ENCODE data around the gene SMPD4.
"Not testable (repeated sequence)": the region's sequence is repeated elsewhere in the genome, so short reads cannot be mapped to it uniquely, and the experiment has no call there.

The SMPD4 gene

GRCh38 chr2:130181325-130181879 lies at the start of gene SMPD4:
Gene SMPD4 (minus strand): TSS chr2:130181602. CDS start chr2:130176592, 5,010 bp downstream.
- peak; percentile 90 for DNase-seq

DNA sequence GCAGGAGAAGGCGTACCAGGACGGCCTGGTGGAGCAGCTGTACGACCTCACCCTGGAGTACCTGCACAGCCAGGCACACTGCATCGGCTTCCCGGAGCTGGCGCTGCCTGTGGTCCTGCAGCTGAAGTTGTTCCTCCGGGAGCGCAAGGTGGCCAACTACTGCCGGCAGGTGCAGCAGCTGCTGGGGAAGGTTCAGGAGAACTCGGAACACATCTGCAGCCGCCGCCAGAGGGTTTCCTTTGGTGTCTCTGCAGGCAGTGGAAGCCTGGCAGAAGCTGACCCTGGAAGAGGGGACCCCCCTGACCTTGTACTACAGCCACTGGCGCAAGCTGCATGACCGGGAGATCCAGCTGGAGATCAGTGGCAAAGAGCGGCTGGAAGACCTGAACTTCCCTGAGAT lies 49.5 kb upstream of the SMPD4 start:
- not testable (repeated sequence) for DNase-seq

- not testable (repeated sequence) for DNase-seq
Observed at GRCh38 chr2:130230376-130230775, 49.0 kb upstream of the SMPD4 start.

GRCh38 chr2:130229161-130229510 lies 47.7 kb upstream of the SMPD4 start:
- not testable (repeated sequence) for DNase-seq

DNA sequence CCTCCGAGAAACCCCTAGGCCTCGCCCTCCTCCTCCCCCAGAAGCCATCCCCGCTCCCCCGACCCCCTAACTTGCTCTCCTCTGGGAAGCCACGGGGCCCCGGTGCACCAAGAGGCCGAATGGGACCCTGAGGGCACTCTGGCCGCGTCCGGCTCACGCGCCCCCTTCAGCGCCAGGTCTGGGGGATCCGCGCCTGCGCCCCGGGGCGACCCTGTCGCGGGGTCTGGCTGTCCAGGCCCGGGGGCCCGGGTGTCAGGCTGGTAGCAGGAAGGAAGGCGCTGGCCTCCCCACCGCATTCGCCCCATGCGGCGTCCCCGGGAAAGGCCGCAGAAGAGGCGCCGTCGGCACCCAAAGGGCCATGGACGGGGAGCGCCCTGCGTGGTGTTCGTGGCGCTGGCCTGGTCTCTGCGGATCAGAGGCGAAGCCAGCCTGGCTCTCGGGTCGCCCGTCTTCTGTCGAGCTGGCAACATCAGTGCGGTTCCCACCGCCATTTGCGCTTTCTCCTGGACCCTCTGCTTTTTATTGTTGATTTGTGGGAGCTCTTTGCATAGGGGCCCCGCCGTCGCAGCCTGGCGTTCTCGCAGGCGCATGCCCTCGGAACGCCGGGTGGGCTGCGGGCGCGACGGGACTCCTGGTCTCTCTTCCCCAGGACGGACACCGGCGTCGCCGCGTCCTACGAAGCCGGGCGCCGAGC lies 47.2 kb upstream of the SMPD4 start:
- not testable (repeated sequence) for DNase-seq

DNA sequence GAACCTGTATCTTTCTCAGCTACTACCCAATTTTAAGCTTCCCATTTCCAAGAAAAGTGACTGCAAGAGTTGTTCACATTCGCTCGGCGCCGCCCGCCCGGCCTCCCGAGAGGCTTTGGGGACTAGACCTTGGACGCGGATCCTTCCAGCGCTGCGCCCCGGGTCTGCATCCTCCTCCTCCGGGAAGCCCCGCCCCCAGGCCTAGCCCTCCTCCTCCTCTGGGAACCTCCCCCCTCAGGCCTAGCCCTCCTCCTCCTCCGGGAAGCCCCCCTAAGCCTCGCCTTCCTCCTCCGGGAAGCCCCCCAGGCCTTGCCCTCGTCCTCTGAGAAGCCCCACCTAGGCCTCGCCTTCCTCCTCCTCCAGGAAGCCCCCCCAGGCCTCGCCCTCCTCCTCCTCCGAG lies 46.6 kb upstream of the SMPD4 start:
- not testable (repeated sequence) for DNase-seq

DNA sequence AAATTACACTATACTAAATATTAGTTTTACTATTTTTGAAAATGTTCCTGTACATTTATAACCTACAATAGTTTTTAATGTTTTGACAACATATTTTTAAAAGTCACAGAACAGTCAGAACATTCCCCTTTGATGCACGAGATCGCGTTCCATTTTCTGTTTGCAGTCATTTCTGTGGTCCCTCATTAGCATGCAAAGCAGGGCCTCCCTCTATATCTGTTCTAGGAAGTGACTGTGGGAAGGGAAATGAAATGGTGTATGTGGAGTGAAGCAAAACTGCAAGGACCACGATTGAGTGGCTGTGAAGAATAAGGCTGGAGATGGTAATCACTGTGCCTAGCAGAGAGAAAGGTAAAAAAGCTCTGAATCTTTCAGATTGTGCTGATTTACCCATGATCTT lies 41.1 kb upstream of the SMPD4 start:
- DNase-seq = not testable (repeated sequence)

GRCh38 chr2:130220505-130220904 lies 39.1 kb upstream of the SMPD4 start:
- not testable (repeated sequence) for DNase-seq

DNA sequence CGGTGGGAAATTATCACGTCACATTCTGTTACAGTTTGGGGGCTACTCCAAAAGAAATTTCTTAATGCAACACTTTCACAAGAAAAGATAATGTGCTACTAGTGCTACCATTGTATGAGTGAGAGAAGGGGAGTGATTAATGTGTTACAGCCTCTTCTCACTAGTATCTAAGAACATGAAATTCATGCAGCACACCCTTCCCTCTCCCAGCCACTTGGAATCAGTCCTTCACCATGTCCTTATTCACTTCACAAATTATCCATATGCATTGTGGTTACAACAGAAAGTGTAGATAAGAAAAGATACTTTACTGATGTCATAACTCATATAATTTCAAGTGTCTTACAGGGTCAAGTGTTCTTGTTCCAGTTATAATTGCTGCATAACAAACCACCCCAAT lies 37.7 kb upstream of the SMPD4 start:
- DNase-seq = not testable (repeated sequence)

GRCh38 chr2:130207051-130207450 lies 25.6 kb upstream of the SMPD4 start:
- not testable (repeated sequence) for DNase-seq

- DNase-seq = not testable (repeated sequence)
Observed at GRCh38 chr2:130203150-130203549, 21.7 kb upstream of the SMPD4 start.

GRCh38 chr2:130202518-130202917 lies 21.1 kb upstream of the SMPD4 start:
- not testable (repeated sequence) for DNase-seq

GRCh38 chr2:130198343-130198742 lies 16.9 kb upstream of the SMPD4 start, which contains the start of gene TUBA3E:
Gene TUBA3E (minus strand): TSS chr2:130198439. CDS start chr2:130198360, 79 bp downstream.
- no peak for DNase-seq

GRCh38 chr2:130196052-130196451 lies 14.7 kb upstream of the SMPD4 start:
- not testable (repeated sequence) for DNase-seq

GRCh38 chr2:130195089-130195635 lies 13.8 kb upstream of the SMPD4 start:
- DNase-seq = not testable (repeated sequence)

DNA sequence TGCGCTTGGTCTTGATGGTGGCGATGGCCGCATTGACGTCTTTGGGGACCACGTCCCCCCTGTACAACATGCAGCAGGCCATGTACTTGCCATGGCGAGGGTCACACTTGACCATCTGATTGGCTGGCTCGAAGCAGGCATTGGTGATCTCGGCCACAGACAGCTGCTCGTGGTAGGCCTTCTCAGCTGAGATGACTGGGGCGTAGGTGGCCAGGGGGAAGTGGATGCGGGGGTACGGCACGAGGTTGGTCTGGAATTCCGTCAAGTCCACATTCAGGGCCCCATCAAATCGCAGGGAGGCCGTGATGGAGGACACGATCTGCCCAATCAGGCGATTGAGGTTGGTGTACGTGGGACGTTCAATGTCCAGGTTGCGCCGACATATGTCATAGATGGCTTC lies 12.4 kb upstream of the SMPD4 start:
- DNase-seq = not testable (repeated sequence)

DNA sequence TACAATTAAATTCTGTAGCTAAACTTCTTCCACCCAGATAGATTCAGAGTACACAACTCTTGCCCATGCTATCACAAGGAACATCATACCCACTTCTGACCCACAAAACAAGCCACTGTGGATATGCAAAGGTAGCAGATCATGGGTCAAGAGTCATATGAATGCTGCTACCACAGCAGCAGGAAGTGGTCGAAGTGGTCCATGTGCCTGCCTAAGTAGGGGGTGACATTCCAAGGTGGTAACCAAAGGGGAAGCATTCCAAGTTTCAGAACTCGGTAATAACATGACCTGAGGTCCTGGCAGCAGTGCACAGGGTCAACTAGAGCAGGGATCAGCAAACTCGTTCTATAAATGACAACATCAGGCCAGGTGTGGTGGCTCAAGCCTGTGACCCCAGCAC lies 11.0 kb upstream of the SMPD4 start:
- DNase-seq = not testable (repeated sequence)

DNA sequence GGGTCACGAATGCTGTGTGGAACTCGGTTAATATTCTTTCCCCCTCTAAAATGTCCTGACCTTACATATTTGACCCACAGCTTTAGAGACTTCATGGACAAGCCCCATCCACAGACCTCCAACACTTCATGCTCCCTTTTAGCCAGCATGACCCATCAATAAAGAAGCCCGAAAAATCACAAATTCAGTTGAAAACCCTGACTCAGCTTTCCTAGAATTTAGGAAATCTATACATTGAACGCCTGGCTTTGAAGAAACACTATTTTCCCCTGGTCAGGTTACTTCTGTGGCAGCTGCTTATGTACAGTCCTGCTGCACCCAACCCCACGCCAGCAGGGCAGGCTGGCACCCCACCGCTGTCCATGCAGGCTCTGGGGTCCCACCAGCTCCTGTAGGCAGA lies 9.9 kb upstream of the SMPD4 start:
- not testable (repeated sequence) for DNase-seq

DNA sequence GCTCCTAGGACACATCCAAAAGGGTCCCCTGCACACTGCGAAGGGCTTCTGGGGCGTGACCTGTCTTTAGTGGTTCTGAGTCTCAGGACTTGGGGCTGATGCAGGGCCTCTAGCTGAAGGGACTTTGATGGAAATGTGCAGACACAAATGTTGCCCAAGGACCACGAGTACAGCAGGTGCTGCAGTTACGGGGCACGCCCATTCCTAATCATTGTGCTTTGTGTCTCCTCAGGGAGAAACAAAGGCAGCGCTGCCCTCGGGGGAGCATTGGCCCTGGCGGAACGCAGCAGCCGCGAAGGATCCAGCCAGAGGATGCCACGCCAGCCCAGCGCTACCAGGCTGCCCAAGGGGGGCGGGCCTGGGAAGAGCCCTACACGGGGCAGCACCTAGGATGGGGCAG lies 8.8 kb upstream of the SMPD4 start:
- DNase-seq = no peak

GRCh38 chr2:130188958-130189357 lies 7.6 kb upstream of the SMPD4 start:
- DNase-seq = not testable (repeated sequence)

GRCh38 chr2:130187859-130188792 lies 6.7 kb upstream of the SMPD4 start:
- DNase-seq = not testable (repeated sequence)

- no peak for DNase-seq
Observed at GRCh38 chr2:130187268-130187667, 5.9 kb upstream of the SMPD4 start.

DNA sequence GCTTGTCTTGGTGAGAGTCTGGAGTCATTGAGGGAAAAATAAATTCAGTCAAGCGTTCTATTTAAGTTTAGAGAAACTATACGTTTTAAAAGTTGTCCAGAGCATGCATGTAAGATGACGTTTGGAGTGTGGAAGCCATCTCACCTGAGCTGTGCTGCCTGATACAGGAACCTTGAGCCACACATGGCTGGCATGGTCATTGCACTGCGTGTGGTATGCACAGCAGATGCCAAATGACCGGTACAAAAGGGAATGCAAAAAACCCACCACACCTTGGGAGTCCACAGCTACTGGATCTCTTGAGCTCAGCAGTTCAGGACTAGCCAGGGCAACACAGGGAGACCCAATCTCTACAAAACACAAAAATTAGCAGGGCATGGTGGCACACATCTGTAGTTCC lies 5.0 kb upstream of the SMPD4 start:
- DNase-seq = no peak

All from amniotic stem cell (primary cell).